Esophagus muscularis mucosa (tissue), 4 donors: ENCODE measurements around the gene SMARCC1. TPM values are rescaled to one million over a fixed set of nuclear protein-coding genes. Genes with fewer than 3 reads are reported as not detected.
"Not testable (repeated sequence)": the region's sequence is repeated elsewhere in the genome, so short reads cannot be mapped to it uniquely, and the experiment has no call there.

Experiments
- DNase-seq: peaks from one replicate; pipeline ENCODE4 v3.0.0-alpha.2; 2017; ENCODE audit errors: extremely low spot score
- H3K27ac ChIP-seq, 4 donors: fragments of 200-600 bp; sonication (generic); replicated peaks in 1 of 4; 1 replicate in 3 of 4; 2 replicates in 1 of 4; pipeline ENCODE4 v1.5.1; 2016 to 2019; ENCODE audit warnings: mild to moderate bottlenecking in 1 of 4
- H3K27me3 ChIP-seq, 4 donors: fragments of 200-600 bp; sonication (generic); one replicate each; pipeline versions ENCODE4 v1.5.1 to v1.6.0; 2016 to 2019
- H3K36me3 ChIP-seq, 4 donors: fragments of 200-600 bp; sonication (generic); one replicate each; pipeline ENCODE4 v1.5.1; 2016 to 2019
- H3K4me1 ChIP-seq, 4 donors: fragments of 200-600 bp; sonication (generic); one replicate each; pipeline ENCODE4 v1.5.1; 2016 to 2019
- H3K4me3 ChIP-seq, 4 donors: fragments of 200-600 bp; sonication (generic); 1 replicate in 2 of 4; 2 replicates in 2 of 4; pipeline ENCODE4 v1.5.1; 2016 to 2019; ENCODE audit warnings: mild to moderate bottlenecking in 4 of 4, moderate library complexity in 1 of 4
- H3K9me3 ChIP-seq, 4 donors: fragments of 200-600 bp; sonication (generic); 1 replicate in 3 of 4; 2 replicates in 1 of 4; pipeline ENCODE4 v1.5.1; 2016 to 2019
- EP300 ChIP-seq: sonication (generic); formaldehyde crosslinking; IDR thresholded peaks from one replicate; pipeline ENCODE4 v1.6.1; 2017; ENCODE audit warnings: antibody characterized with exemption
- POLR2A ChIP-seq: fragments of 450-650 bp; IDR thresholded peaks from one replicate; pipeline ENCODE4 v1.6.1; 2017; ENCODE audit warnings: antibody characterized with exemption, moderate library complexity, mild to moderate bottlenecking, low read depth
- POLR2AphosphoS5 ChIP-seq, 2 donors: sonication (generic); formaldehyde crosslinking; IDR thresholded peaks; one replicate each; pipeline ENCODE4 v1.6.1; 2017; ENCODE audit warnings: antibody characterized with exemption in 2 of 2
- WGBS: methylation state at CpG from one replicate; pipeline ENCODE4 v1.1.5; 2018; 5-methylcytosine and 5-hydroxymethylcytosine counted together
- intact Hi-C: fragments of 100-400 bp; cut with DNase I; formaldehyde crosslinking; loops from one replicate; pipeline ENCODE4 v1.15.1; 2023
- total RNA-seq, 4 donors: library from RNA; depleted of rRNA; stranded (reverse); fragments of >200 nt; gene quantifications; one replicate each; pipeline versions ENCODE4 v1.1.0 to v1.2.1, GENCODE V29; 2016
- TF ChIP-seq, protein P1 (sequence below), 3 experiments: fragments of 200-600 bp in 2 of 3; fragments of 450-650 bp in 1 of 3; sonication (generic) in 2 of 3; IDR thresholded peaks; one replicate each; pipeline ENCODE4 v1.5.1; 2017 to 2019; ENCODE audit warnings: antibody characterized with exemption in 3 of 3, mild to moderate bottlenecking in 2 of 3, moderate library complexity in 1 of 3

SMARCC1 gene
- total RNA-seq, 4 donors from 2014 or later = 46.1 to 57.2 (median 49.7) TPM

DNA sequence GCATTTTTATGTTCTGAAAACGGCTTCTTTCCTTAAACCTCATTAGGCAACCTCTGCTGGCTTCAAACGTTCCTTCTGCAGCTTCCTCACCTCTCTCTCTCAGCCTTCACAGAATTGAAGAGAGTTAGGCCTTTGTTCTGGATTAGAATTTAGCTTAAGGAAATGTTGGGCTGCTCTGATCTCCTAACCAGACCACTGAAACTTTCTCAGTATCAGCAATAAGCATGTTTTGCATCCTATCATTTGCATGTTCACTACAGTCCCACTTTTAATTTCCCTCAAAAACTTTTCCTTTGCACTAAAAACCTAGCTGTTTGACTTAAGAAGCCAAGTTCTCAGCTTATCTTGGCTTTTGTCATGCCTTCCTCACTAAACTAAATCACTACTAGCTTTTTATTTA is 49.5 kb downstream of the SMARCC1 start:
- peaks cover 20 to 85% (median 68%) of the 10 kb centered on the region in 4 donors for H3K36me3 ChIP-seq
- 87% methylated on average over 2 of the region's 2 CpGs for WGBS

DNA sequence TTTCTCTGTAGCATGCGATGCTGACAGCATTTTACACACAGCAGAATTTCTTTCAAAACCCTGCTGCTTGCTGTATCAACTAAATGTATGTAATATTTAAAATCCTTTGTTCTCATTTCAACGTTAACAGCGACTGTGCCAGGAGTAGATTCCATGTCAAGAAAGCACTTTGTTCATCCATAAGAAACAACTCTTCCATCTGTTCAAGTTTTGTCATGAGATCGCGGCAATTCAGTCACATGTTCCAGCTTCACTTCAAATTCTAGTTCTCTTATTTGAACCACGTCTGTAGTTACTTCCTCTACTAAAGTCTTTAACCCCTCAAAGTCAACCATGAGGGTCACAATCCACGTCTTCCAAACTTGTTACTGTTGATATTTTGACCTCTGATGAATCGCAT is 50.6 kb downstream of the SMARCC1 start:
- H3K9me3 ChIP-seq = no peaks in the 10 kb centered on the region
- peaks cover 26 to 83% (median 71%) of the 10 kb centered on the region in 4 donors for H3K36me3 ChIP-seq
- WGBS = 77% methylated on average over 8 of the region's 8 CpGs
- intact Hi-C loops = loop anchor here (10.0 kb wide), 1 partner anchor 1044 kb away; no protein-coding TSS in a partner anchor
- no peaks in the 10 kb centered on the region for H3K4me1 ChIP-seq
- no peak for DNase-seq
- H3K27me3 ChIP-seq = no peaks in the 10 kb centered on the region
- no peak overlapping the region for H3K4me3 ChIP-seq
- TF ChIP-seq POLR2AphosphoS5 (IDR thresholded peaks at IDR 0.05) (no peak), EP300 (no peak), POLR2A (no peak)
- TF ChIP-seq, protein P1, sequence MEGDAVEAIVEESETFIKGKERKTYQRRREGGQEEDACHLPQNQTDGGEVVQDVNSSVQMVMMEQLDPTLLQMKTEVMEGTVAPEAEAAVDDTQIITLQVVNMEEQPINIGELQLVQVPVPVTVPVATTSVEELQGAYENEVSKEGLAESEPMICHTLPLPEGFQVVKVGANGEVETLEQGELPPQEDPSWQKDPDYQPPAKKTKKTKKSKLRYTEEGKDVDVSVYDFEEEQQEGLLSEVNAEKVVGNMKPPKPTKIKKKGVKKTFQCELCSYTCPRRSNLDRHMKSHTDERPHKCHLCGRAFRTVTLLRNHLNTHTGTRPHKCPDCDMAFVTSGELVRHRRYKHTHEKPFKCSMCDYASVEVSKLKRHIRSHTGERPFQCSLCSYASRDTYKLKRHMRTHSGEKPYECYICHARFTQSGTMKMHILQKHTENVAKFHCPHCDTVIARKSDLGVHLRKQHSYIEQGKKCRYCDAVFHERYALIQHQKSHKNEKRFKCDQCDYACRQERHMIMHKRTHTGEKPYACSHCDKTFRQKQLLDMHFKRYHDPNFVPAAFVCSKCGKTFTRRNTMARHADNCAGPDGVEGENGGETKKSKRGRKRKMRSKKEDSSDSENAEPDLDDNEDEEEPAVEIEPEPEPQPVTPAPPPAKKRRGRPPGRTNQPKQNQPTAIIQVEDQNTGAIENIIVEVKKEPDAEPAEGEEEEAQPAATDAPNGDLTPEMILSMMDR (IDR thresholded peaks at IDR 0.05) = no peak
- no peak overlapping the region for H3K27ac ChIP-seq

More for the DNA sequence above, 49.5 kb downstream of the SMARCC1 start:
- TF ChIP-seq, protein P1 (IDR thresholded peaks at IDR 0.05) = no peak
- no peak for TF ChIP-seq POLR2AphosphoS5 (IDR thresholded peaks at IDR 0.05)
- TF ChIP-seq EP300 = no peak
- no peak for TF ChIP-seq POLR2A
- no peaks in the 10 kb centered on the region for H3K9me3 ChIP-seq
- no peaks in the 10 kb centered on the region for H3K27me3 ChIP-seq
- H3K27ac ChIP-seq = no peak overlapping the region
- H3K4me3 ChIP-seq = no peak overlapping the region
- intact Hi-C loops = loop anchor here (10.0 kb wide), 1 partner anchor 1043 kb away; no protein-coding TSS in a partner anchor
- no peaks in the 10 kb centered on the region for H3K4me1 ChIP-seq
- no peak for DNase-seq

DNA sequence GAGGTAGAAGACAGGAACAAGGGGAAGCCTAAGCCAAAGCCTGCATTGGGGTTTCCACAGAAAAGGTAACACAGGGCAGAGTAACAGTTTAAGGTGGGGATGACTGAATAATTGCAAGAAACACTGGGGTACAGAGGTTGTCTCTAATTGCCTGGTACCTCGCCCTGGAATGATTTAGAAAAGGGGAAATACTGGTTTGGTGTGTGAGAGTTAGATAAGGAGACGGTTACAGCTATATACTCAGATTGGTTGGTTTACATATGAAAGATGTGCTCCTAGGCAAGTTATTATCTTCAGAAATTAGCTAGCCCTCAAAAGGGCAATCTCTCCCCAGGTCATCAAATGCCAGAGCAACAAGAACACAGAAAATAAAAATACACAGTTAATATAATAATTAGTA is 58.8 kb downstream of the SMARCC1 start:
- no peak overlapping the region for H3K27ac ChIP-seq
- H3K4me3 ChIP-seq = no peak overlapping the region
- no peaks in the 10 kb centered on the region for H3K4me1 ChIP-seq
- no peak for TF ChIP-seq POLR2A
- no peak for TF ChIP-seq EP300
- no peak for TF ChIP-seq POLR2AphosphoS5 (IDR thresholded peaks at IDR 0.05)
- TF ChIP-seq, protein P1 (IDR thresholded peaks at IDR 0.05) = no peak
- H3K9me3 ChIP-seq = no peaks in the 10 kb centered on the region
- 92% methylated on average over 2 of the region's 2 CpGs for WGBS
- DNase-seq = no peak
- intact Hi-C loops = no loop called here
- H3K36me3 ChIP-seq = peaks cover 22 to 53% (median 38%) of the 10 kb centered on the region in 4 donors
- no peaks in the 10 kb centered on the region for H3K27me3 ChIP-seq

DNA sequence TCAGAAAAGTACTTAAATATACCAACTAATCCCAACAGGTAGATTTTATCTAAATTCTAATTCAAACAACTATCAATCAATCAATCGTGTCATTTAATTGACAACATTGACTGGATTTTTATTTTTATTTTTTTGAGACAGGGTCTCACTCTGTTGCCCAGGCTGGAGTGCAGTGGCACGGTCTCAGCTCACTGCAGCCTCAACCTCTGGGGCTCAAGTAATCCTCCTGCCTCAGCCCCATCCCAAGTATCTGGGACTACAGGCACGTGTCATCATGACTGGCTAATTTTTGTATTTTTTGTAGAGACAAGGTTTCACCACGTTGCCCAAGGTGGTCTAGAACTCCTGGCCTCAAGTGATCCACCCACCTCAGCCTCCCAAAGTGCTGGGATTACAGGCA is 64.2 kb downstream of the SMARCC1 start:
- intact Hi-C loops, H3K27ac ChIP-seq: not testable (repeated sequence)
- peaks cover 18 to 57% (median 41%) of the 10 kb centered on the region in 4 donors for H3K36me3 ChIP-seq

DNA sequence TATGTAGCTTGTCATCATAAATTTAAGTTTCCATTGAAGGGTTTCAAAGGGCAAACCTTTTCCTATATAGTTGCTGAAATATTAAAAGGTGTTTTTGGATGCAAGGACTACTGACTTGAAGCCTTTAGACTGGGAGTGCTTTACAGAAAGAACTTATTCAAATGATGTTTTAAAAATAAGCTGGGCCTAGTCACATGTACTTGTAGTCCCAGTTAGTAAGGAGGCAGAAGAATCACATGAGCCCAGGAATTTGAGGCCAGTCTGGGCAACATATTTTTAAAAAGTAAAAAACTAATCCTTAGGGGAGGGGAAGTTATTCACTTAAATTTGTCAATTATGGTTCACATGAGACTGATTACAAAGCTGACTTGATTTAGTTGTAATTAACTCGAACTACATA is 65.0 kb downstream of the SMARCC1 start:
- Histone ChIP-seq H3K4me3 (no peak overlapping the region), H3K27me3 (no peaks in the 10 kb centered on the region), H3K27ac (no peak overlapping the region), H3K4me1 (peaks cover 0 to 6% (median 2%) of the 10 kb centered on the region in 4 donors), H3K9me3 (no peaks in the 10 kb centered on the region), H3K36me3 (peaks cover 18 to 65% (median 41%) of the 10 kb centered on the region in 4 donors)
- DNase-seq = no peak
- TF ChIP-seq, protein P1 (IDR thresholded peaks at IDR 0.05) = no peak
- TF ChIP-seq EP300 = no peak
- TF ChIP-seq POLR2A = no peak
- no peak for TF ChIP-seq POLR2AphosphoS5 (IDR thresholded peaks at IDR 0.05)
- WGBS = 95% methylated on average over 1 of the region's 1 CpG
- intact Hi-C loops = no loop called here

More for the DNA sequence above, 64.2 kb downstream of the SMARCC1 start:
- not testable (repeated sequence) for H3K27me3 ChIP-seq, H3K4me1 ChIP-seq, DNase-seq, H3K4me3 ChIP-seq, H3K9me3 ChIP-seq
- WGBS = 93% methylated on average over 4 of the region's 4 CpGs
